GM12878 (cell line): ENCODE results near the gene GMCL1. TPM values are rescaled to one million over a fixed set of nuclear protein-coding genes. Genes with fewer than 3 reads are reported as not detected.

Experiments
- BHLHE40 ChIP-seq, 2 experiments: fragments of 450-650 bp in 1 of 2; IDR thresholded peaks; 2 replicates each; pipeline ENCODE4 v1.6.1; 2011 to 2017; ENCODE audit warnings: low read depth in 2 of 2, borderline replicate concordance in 1 of 2, improper control_type of control experiment in 1 of 2, low read length in 1 of 2, mild to moderate bottlenecking in 1 of 2
- CHD1 ChIP-seq: IDR thresholded peaks from 2 replicates; pipeline ENCODE4 v1.6.1; 2012; ENCODE audit warnings: low read depth, low read length, improper control_type of control experiment
- ETV6 ChIP-seq, 2 experiments: fragments of 450-650 bp in 1 of 2; IDR thresholded peaks in 1 of 2; conservative IDR thresholded peaks in 1 of 2; 2 replicates each; pipeline ENCODE4 v1.6.1; 2014; ENCODE audit warnings: antibody characterized with exemption in 1 of 2, borderline replicate concordance in 1 of 2, low read depth in 1 of 2, mild to moderate bottlenecking in 1 of 2, moderate library complexity in 1 of 2
- JUNB ChIP-seq: IDR thresholded peaks from 2 replicates; pipeline ENCODE4 v1.6.1; 2016; ENCODE audit warnings: antibody characterized with exemption, mild to moderate bottlenecking
- NFYA ChIP-seq: IDR thresholded peaks from 2 replicates; pipeline ENCODE4 v1.6.1; 2011; ENCODE audit warnings: low read depth, mild to moderate bottlenecking, low read length, improper control_type of control experiment, borderline replicate concordance
- PBX3 ChIP-seq: IDR thresholded peaks from 2 replicates; pipeline ENCODE4 v1.6.1; 2011; ENCODE audit warnings: mild to moderate bottlenecking, low read depth, low read length, moderate library complexity; ENCODE audit not compliant: insufficient replicate concordance
- RUNX3 ChIP-seq: IDR thresholded peaks from 2 replicates; pipeline ENCODE4 v1.6.1; 2012; ENCODE audit warnings: low read length, inconsistent platforms
- SUPT20H ChIP-seq: IDR thresholded peaks from 2 replicates; pipeline ENCODE4 v1.6.1; 2011; ENCODE audit warnings: low read depth, mild to moderate bottlenecking, low read length, moderate library complexity, borderline replicate concordance; ENCODE audit not compliant: control insufficient read depth
- TBL1XR1 ChIP-seq: IDR thresholded peaks from 2 replicates; pipeline ENCODE4 v1.6.1; 2012; ENCODE audit warnings: low read depth, low read length, improper control_type of control experiment
- polyA plus RNA-seq, 11 experiments: library from polyadenylated mRNA; depleted of rRNA in 4 of 11; unstranded in 6 of 11; stranded (reverse) in 5 of 11; fragments of >200 nt; fragmentation: Nextera tagmentation in 4 of 11; fragmentation: Illumina TruSeq in 1 of 11; extraction: Ambion mirVana in 4 of 11; extraction: Trizol in 1 of 11; gene quantifications; 1 replicate in 1 of 11; 2 replicates in 10 of 11; pipeline versions ENCODE4 v1.2.1 to v1.2.3, GENCODE V29; 2011 to 2016; ENCODE audit warnings: inconsistent platforms in 2 of 11, missing spikeins in 2 of 11, low read depth in 1 of 11
- total RNA-seq, 4 experiments: library from RNA; depleted of rRNA in 3 of 4; stranded (reverse); fragments of >200 nt in 3 of 4; fragmentation: Illumina TruSeq in 1 of 4; extraction: Trizol in 1 of 4; gene quantifications; 2 replicates each; pipeline versions ENCODE4 v1.2.1 to v1.2.3, GENCODE V29; 2013 to 2021
- TF ChIP-seq, protein P1 (sequence below): fragments of 450-650 bp; IDR thresholded peaks from 2 replicates; pipeline ENCODE4 v1.6.1; 2017; ENCODE audit warnings: mild to moderate bottlenecking, moderate library complexity

Gene GMCL1
- total and polyA plus RNA-seq, 10 of the 15 experiments (the other 5 are each of a cell fraction or from before 2014, with no cell fraction given): 3.7 to 21.4 (median 12.3) TPM

DNA sequence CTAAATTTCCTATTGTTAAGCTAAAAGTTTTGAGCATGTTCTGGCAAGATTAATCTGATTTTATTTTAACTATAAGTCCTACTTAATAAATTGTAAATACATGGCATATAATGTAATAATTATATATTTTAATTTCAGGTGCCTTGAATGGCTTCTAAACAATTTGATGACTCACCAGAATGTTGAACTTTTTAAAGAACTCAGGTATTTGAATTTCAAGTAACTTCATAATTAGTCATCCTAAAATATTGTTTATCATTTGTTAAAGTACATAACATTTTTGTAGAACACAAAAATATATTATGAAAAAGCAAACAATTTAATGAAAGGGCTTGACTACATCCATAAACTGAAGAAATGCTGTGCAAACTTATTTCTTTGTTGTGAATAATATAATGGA is 14.5 kb downstream of the GMCL1 start (continued):
- TF ChIP-seq, protein P1, sequence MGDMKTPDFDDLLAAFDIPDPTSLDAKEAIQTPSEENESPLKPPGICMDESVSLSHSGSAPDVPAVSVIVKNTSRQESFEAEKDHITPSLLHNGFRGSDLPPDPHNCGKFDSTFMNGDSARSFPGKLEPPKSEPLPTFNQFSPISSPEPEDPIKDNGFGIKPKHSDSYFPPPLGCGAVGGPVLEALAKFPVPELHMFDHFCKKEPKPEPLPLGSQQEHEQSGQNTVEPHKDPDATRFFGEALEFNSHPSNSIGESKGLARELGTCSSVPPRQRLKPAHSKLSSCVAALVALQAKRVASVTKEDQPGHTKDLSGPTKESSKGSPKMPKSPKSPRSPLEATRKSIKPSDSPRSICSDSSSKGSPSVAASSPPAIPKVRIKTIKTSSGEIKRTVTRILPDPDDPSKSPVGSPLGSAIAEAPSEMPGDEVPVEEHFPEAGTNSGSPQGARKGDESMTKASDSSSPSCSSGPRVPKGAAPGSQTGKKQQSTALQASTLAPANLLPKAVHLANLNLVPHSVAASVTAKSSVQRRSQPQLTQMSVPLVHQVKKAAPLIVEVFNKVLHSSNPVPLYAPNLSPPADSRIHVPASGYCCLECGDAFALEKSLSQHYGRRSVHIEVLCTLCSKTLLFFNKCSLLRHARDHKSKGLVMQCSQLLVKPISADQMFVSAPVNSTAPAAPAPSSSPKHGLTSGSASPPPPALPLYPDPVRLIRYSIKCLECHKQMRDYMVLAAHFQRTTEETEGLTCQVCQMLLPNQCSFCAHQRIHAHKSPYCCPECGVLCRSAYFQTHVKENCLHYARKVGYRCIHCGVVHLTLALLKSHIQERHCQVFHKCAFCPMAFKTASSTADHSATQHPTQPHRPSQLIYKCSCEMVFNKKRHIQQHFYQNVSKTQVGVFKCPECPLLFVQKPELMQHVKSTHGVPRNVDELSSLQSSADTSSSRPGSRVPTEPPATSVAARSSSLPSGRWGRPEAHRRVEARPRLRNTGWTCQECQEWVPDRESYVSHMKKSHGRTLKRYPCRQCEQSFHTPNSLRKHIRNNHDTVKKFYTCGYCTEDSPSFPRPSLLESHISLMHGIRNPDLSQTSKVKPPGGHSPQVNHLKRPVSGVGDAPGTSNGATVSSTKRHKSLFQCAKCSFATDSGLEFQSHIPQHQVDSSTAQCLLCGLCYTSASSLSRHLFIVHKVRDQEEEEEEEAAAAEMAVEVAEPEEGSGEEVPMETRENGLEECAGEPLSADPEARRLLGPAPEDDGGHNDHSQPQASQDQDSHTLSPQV: no peak
- TF ChIP-seq BHLHE40 (IDR thresholded peaks at IDR 0.05; ENCODE audit: borderline replicate concordance in 1 of 2, low read depth in 2 of 2, low read length in 1 of 2) (no peak), CHD1 (no peak), NFYA (no peak), RUNX3 (no peak), TBL1XR1 (no peak), JUNB (no peak), ETV6 (conservative IDR thresholded peaks at IDR 0.05 in 1 of 2, IDR thresholded peaks at IDR 0.05 in 1 of 2; ENCODE audit: borderline replicate concordance in 1 of 2, low read depth in 1 of 2) (no peak), PBX3 (no peak), SUPT20H (no peak)
- TF ChIP-seq, all 136 proteins: peak for 0
